ENCODE measurements around the gene PGAP1.

Gene PGAP1

GRCh38 chr2:196876364-196876763 is 50.1 kb downstream of the PGAP1 start:
- DNase-seq = no peak

- no peak for DNase-seq
These were observed 51.1 kb downstream of the PGAP1 start for GRCh38 chr2:196875414-196875813.

- DNase-seq = no peak
These were observed 53.0 kb downstream of the PGAP1 start for GRCh38 chr2:196873511-196873910.

- DNase-seq = no peak
These were observed 71.9 kb downstream of the PGAP1 start for GRCh38 chr2:196854629-196855028.

GRCh38 chr2:196853301-196854087 is 73.0 kb downstream of the PGAP1 start:
- no peak for DNase-seq

- DNase-seq = no peak
These were observed 75.4 kb downstream of the PGAP1 start for GRCh38 chr2:196851088-196851487.

GRCh38 chr2:196849895-196850294 is 76.6 kb downstream of the PGAP1 start:
- no peak for DNase-seq

GRCh38 chr2:196846295-196846694 is 80.2 kb downstream of the PGAP1 start:
- DNase-seq = no peak

GRCh38 chr2:196845371-196845770 is 81.1 kb downstream of the PGAP1 start:
- DNase-seq = no peak

- no peak for DNase-seq
These were observed 86.3 kb downstream of the PGAP1 start for GRCh38 chr2:196840171-196840570.

- DNase-seq = no peak
These were observed 86.9 kb downstream of the PGAP1 start for GRCh38 chr2:196839574-196839973.

GRCh38 chr2:196836440-196836839 is 90.1 kb downstream of the PGAP1 start:
- DNase-seq = no peak

- DNase-seq = no peak
These were observed 95.8 kb downstream of the PGAP1 start for GRCh38 chr2:196830701-196831100.

- DNase-seq = no peak
These were observed 99.2 kb downstream of the PGAP1 start for GRCh38 chr2:196827356-196827755.

- DNase-seq = no peak
These were observed 102.6 kb downstream of the PGAP1 start for GRCh38 chr2:196823750-196824522.

- no peak for DNase-seq
These were observed 105.3 kb downstream of the PGAP1 start for GRCh38 chr2:196821195-196821594.

- DNase-seq = no peak
These were observed 117.2 kb downstream of the PGAP1 start, which contains the start of gene C2orf66 for GRCh38 chr2:196809260-196809659. C2orf66 (minus strand) TSS chr2:196809355; CDS start chr2:196809336, 19 bp downstream.

- no peak for DNase-seq
These were observed 118.3 kb downstream of the PGAP1 start for GRCh38 chr2:196808083-196808665.

GRCh38 chr2:196804381-196804780 is 122.1 kb downstream of the PGAP1 start:
- no peak for DNase-seq

GRCh38 chr2:196802401-196802800 is 124.1 kb downstream of the PGAP1 start:
- DNase-seq = no peak

- DNase-seq = no peak
These were observed 124.7 kb downstream of the PGAP1 start for GRCh38 chr2:196801674-196802261.

GRCh38 chr2:196798980-196799379 is 127.5 kb downstream of the PGAP1 start:
- DNase-seq = no peak

GRCh38 chr2:196792865-196793264 is 133.6 kb downstream of the PGAP1 start:
- DNase-seq = no peak
